Fibroblast of lung (primary cell): Measurements from ENCODE around the gene SCAF8.

ENCODE experiments used
- EZH2 ChIP-seq: IDR thresholded peaks from 2 replicates; pipeline ENCODE4 v1.5.1; 2012; ENCODE audit warnings: low read length, control low read depth, mild to moderate bottlenecking; ENCODE audit errors: missing control alignments
- TF ChIP-seq, protein P1 (sequence below), 2 donors: IDR thresholded peaks in 1 of 2; conservative IDR thresholded peaks in 1 of 2; 1 replicate in 1 of 2; 2 replicates in 1 of 2; pipeline ENCODE4 v1.5.1; 2011 to 2012; ENCODE audit warnings: low read length in 2 of 2, control low read depth in 1 of 2, inconsistent platforms in 1 of 2, low read depth in 1 of 2, mild to moderate bottlenecking in 1 of 2

DNA sequence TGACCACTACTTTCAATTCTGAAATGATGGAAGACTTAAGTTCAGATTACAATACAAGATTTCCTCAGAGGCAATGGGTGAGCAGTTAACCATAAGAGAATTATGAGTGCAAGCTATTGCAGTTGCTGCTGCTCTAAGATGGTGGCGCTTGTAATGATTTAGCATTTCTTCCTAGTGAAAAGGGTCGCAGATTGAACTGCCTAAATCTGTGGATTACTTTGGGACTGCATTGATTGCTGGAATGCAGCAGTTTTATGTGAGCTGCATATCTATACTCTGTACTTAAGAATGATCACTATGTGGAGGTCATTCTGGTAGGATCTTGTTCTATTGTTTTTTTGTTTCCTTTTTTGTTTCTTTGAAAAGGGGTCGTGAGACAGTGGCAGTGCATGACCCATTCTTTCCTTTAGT lies 5.3 kb downstream of the SCAF8 start:
- TF ChIP-seq, protein P1, sequence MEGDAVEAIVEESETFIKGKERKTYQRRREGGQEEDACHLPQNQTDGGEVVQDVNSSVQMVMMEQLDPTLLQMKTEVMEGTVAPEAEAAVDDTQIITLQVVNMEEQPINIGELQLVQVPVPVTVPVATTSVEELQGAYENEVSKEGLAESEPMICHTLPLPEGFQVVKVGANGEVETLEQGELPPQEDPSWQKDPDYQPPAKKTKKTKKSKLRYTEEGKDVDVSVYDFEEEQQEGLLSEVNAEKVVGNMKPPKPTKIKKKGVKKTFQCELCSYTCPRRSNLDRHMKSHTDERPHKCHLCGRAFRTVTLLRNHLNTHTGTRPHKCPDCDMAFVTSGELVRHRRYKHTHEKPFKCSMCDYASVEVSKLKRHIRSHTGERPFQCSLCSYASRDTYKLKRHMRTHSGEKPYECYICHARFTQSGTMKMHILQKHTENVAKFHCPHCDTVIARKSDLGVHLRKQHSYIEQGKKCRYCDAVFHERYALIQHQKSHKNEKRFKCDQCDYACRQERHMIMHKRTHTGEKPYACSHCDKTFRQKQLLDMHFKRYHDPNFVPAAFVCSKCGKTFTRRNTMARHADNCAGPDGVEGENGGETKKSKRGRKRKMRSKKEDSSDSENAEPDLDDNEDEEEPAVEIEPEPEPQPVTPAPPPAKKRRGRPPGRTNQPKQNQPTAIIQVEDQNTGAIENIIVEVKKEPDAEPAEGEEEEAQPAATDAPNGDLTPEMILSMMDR (conservative IDR thresholded peaks at IDR 0.05 in 1 of 2, IDR thresholded peaks at IDR 0.05 in 1 of 2; ENCODE audit: low read depth in 1 of 2, low read length in 2 of 2): no peak
- no peak for TF ChIP-seq EZH2
